Glomerular endothelial cell (primary cell): ENCODE data around the gene RPL37A. TPM values are rescaled to one million over a fixed set of nuclear protein-coding genes. Genes with fewer than 3 reads are reported as not detected.

Source experiments
- DNase-seq: peaks from one replicate; pipeline ENCODE4 v3.0.0-alpha.2; 2011; ENCODE audit warnings: low read depth, low spot score; ENCODE audit errors: extremely low read depth
- total RNA-seq: library from RNA; depleted of rRNA; stranded (reverse); fragments of >200 nt; gene quantifications from 2 replicates; pipeline ENCODE4 v1.2.3, GENCODE V29; 2015

RPL37A gene
- total RNA-seq, 1 donor from 2014 or later = 1,125 TPM

GRCh38 chr2:216546241-216546640 lies 47.6 kb downstream of the RPL37A start:
- no peak for DNase-seq

GRCh38 chr2:216546641-216547403 lies 48.2 kb downstream of the RPL37A start:
- DNase-seq = no peak

- DNase-seq = no peak
These were observed 50.3 kb downstream of the RPL37A start for GRCh38 chr2:216548901-216549331.

- no peak for DNase-seq
These were observed 51.5 kb downstream of the RPL37A start for GRCh38 chr2:216549926-216550690.

- DNase-seq = no peak
These were observed 52.8 kb downstream of the RPL37A start for GRCh38 chr2:216551234-216552068.

- DNase-seq = no peak
These were observed 54.4 kb downstream of the RPL37A start for GRCh38 chr2:216553093-216553478.

Other genes starting within 250 kb of the RPL37A start
- gene MARCHF4, start 126.4 kb upstream of the RPL37A start, total RNA-seq = 29.5 and 33.3 TPM in 2 replicates
- gene SMARCAL1, start 86.4 kb upstream of the RPL37A start, total RNA-seq = 36.4 and 52.9 TPM in 2 replicates
- 268 and 272 TPM in 2 replicates for gene IGFBP2, start 134.6 kb downstream of the RPL37A start, total RNA-seq
- gene IGFBP5, start 196.7 kb downstream of the RPL37A start, total RNA-seq = 23.4 and 36.8 TPM in 2 replicates